Esophagus squamous epithelium (tissue), 4 donors: ENCODE measurements around the gene TFDP2.

Experiments used
- CTCF ChIP-seq, 6 experiments: fragments of 450-650 bp in 4 of 6; fragments of 200-600 bp in 2 of 6; sonication (generic) in 2 of 6; IDR thresholded peaks; one replicate each; pipeline ENCODE4 v1.5.1; 2016 to 2019; ENCODE audit warnings: antibody characterized with exemption in 6 of 6, mild to moderate bottlenecking in 4 of 6, moderate library complexity in 4 of 6
- POLR2A ChIP-seq, 4 donors: fragments of 450-650 bp; IDR thresholded peaks; one replicate each; pipeline ENCODE4 v1.6.1; 2017; ENCODE audit warnings: antibody characterized with exemption in 4 of 4, mild to moderate bottlenecking in 4 of 4, moderate library complexity in 3 of 4

- TF ChIP-seq CTCF (IDR thresholded peaks at IDR 0.05) (no peak), POLR2A (IDR thresholded peaks at IDR 0.05) (no peak)
Measured at GRCh38 chr3:142106548-142106947, 42.8 kb downstream of the TFDP2 start.
